GM12874 (cell line): Measurements from ENCODE around the gene CALCOCO1.
A peak's percentile ranks its signal among the peaks of the same experiment; 100 is the strongest.

ENCODE experiments used
- TF ChIP-seq, protein P1 (sequence below): IDR thresholded peaks from 2 replicates; pipeline ENCODE4 v1.5.1; 2011; ENCODE audit warnings: low read depth, mild to moderate bottlenecking, control low read depth, low read length, moderate library complexity; ENCODE audit not compliant: insufficient read depth

Gene CALCOCO1

DNA sequence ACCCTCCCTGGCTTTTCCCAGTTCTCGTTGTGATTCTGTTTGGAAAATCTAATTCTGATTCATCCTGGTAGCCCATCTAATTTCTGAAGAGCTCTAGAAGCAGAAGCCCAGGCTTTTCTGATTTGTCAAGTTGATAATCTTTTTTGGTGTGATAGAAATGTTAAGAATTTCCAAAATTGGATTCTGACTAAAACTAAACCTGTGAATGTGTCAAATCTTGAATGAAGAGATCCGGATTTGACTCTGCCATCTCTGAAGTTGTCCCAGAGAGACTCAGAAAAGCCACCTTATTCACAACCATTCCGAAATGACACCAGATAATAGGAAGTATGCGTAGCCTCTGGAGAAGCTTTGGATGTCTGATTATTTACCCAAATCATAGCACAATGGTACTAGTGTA, 37.4 kb upstream of the CALCOCO1 start:
- TF ChIP-seq, protein P1, sequence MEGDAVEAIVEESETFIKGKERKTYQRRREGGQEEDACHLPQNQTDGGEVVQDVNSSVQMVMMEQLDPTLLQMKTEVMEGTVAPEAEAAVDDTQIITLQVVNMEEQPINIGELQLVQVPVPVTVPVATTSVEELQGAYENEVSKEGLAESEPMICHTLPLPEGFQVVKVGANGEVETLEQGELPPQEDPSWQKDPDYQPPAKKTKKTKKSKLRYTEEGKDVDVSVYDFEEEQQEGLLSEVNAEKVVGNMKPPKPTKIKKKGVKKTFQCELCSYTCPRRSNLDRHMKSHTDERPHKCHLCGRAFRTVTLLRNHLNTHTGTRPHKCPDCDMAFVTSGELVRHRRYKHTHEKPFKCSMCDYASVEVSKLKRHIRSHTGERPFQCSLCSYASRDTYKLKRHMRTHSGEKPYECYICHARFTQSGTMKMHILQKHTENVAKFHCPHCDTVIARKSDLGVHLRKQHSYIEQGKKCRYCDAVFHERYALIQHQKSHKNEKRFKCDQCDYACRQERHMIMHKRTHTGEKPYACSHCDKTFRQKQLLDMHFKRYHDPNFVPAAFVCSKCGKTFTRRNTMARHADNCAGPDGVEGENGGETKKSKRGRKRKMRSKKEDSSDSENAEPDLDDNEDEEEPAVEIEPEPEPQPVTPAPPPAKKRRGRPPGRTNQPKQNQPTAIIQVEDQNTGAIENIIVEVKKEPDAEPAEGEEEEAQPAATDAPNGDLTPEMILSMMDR = no peak

DNA sequence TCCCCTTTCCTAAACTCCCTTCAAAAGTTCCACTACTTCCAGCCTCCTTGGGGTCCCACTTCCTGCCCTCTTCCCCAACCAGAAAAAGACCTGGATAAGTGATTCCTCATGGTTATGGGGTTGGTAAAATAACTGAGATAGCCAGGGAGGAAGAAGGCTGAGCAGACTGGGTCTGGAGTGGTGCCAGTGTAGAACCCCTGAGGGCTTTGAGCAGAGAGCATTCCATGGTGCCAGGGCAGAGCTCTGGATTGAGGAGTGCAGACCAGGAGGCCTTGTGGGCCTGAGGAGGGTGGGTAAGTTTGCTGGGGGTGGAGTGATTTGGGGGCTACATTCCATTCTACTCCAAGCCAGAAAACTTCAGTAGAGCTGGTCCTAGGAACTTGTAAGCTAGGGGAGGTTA, 34.1 kb upstream of the CALCOCO1 start:
- TF ChIP-seq, protein P1 = no peak

DNA sequence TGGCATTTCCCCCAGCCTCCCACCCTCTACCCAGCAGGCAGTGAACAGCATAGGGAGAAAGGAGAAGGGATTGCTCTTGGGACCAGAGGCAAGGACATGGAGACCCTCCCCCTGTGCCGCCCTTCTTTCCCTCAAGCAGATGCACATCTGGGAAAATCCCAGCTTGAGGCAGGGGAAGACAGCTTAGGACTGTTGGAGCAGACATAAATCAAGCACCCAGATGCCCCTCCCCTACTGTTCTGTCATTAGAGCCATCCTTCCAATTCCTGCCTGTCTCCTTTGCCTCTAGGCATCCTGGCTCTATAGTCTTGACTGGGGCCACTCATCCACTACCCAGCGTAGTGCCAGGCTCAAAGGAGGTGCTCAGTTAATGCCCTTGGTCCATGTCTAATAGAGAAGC, 32.0 kb upstream of the CALCOCO1 start:
- TF ChIP-seq, protein P1 = no peak

DNA sequence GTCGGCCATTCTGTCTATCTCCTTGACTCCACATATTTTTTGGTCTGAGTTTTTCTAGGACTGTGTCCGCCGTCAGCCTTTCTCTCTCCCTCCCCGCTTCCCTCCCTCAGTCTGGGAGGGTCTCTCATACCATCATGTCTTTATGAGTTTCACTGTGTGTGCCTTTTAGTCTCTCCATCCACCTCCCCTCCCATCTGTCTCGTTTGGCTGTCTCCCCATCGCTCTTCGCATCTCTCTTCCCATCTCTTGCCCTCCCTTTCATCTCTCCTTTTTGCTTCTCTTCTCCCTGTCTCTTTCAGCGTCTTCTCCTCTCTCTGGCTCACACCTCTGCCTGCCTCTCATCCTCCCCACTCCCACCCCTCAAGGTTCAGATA, 31.5 kb upstream of the CALCOCO1 start:
- TF ChIP-seq, protein P1 = no peak

DNA sequence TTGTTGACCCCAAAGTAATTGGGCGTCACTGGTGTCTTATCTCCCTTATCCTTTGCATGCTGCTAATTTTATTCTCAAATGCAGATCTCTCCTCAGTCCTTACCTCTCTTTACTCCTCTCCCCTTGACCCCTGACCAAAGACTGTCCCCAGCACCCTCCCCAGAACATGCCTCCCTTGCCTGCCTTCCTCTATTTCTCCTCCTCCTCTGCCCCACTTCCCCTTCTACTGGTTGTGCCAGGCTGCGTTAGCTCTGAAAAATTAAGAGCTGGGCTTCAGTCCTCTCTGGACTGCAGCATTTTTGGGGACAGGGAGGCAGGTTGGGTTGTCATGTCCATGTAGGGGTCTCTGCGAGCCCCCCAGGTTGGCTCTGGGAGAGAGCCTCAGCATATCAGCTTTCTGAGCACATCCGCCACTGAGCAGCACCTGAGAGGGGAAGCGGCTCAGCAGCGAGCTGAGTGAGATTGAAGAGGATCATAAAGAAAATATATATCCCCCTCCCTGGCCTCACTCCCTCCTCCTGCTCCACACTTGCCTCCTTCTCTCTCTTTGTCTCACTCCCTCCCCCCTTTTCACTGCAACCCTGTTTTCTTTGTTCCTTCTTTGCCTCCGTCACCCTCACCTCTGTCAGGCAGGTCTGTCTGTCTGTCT, 31.0 kb upstream of the CALCOCO1 start:
- TF ChIP-seq, protein P1 = no peak

DNA sequence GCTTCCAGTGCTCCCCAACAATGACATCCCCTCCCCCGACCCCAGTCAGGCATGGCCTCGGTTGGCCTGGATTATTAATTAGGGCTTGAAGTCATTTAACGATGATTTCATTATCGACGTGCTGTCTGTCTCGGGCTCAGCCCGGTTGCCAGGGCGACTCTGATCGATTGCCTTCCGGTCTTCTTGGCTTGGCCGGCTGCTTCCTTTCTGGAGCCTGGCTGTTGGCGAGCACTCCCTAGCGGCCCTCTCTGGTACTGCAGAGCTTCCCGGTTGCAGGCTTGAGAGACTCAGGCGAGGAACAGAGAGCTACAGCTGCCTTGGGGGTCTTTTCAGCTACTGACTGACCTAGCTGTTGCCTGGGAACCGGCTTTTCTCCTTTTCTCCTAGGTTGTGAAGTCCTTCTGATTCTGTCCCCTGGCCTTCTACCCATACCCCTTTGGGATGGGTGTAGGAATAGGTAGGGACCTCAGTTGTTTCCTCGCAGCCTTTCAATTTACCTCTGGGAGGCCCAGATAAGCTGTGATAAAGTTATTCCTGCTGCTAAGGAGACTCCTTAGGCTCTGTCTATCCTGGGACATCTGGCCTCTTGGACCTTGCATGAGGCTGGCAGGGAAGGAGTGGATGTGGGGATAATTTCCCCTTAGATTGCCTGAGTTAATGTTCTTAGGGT, 30.0 kb upstream of the CALCOCO1 start:
- TF ChIP-seq, protein P1 = peak; percentile 99

DNA sequence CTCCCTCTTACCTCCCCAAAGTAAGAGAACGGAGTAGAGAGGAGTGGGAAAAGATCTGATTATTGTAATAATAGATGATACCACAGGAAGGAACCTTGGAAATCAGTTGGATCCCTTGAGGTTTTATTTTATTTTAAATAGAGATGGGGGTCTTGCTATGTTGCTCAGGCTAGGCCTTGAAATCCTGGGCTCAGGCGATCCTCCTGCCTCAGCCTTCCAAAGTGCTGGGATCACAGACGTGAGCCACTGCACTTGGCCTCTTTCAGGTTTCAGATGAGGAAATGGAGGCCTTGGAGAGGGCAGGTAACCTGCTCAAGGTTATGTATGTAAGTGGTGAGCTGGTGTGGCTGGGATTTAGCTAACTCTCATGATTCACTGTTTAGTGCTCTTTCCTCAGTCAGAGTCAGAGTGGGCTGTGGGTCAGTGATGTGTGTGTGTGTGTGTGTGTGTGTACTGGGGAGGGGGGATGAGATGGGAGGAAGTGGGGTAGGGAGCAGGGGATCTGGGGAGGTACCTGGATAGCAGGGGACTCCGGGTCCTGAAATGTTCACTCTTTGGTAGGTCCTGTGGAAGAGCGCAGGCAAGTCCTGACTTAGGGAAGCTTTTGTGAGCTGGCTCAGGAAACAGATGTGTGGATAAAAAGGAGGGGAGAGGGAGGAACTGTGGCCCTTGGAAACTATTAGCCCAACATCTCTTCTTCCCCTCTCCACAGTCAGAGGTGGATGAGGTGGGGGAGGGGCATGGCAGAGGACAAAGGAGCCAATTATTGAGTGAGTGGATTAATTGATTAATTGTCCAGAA, 29.2 kb upstream of the CALCOCO1 start:
- TF ChIP-seq, protein P1 = no peak
